Measurements from ENCODE around the gene CCNA2. TPM values are rescaled to one million over a fixed set of nuclear protein-coding genes. Genes with fewer than 3 reads are reported as not detected.

CCNA2 gene
- total RNA-seq, 1 donor from 2014 or later, result 27.3 TPM

DNA sequence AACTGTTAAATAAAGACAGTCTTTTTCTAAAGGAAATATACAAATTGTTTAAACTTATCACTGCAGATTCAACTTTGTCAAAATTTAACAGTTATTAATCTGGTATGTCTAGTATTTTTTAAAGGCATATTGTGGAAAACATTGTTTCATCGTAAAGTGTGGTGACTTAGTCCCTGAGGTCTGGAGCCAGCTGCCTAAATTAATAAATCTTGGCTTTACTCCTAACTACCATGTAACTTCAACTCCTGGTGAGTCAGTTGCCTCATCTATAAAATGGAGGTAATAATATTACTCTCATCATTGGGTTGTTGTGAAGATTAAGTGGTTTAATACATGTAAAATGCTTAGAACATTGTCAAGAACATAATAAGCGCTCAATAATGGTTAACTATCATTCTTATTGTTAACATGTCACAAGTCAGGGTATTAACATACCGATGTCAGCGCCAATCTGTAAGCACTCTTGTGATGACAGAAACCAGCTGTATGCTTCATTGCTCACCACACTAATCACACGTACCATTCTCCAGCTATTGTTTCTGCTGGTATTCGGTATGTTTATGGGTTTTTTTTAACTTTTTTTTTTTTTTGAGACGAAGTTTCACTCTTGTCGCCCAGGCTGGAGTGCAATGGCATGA is 44.6 kb downstream of the CCNA2 start:
- H3K9me3 Mint-ChIP-seq (ENCODE audit: low read depth), result no peaks in the 10 kb centered on the region
- no peak for TF ChIP-seq CTCF (IDR thresholded peaks at IDR 0.05; ENCODE audit: unreplicated experiment)
- no peak overlapping the region for H3K27ac Mint-ChIP-seq
- H3K27me3 Mint-ChIP-seq, result peaks cover 16% of the 10 kb centered on the region
- no peak overlapping the region for H3K4me3 Mint-ChIP-seq (ENCODE audit: low read depth)
- no peaks in the 10 kb centered on the region for H3K4me1 Mint-ChIP-seq (ENCODE audit: low read depth)
- no peaks in the 10 kb centered on the region for H3K36me3 Mint-ChIP-seq (ENCODE audit: insufficient read depth)
- no peak for DNase-seq (ENCODE audit: low spot score, unreplicated experiment)

DNA sequence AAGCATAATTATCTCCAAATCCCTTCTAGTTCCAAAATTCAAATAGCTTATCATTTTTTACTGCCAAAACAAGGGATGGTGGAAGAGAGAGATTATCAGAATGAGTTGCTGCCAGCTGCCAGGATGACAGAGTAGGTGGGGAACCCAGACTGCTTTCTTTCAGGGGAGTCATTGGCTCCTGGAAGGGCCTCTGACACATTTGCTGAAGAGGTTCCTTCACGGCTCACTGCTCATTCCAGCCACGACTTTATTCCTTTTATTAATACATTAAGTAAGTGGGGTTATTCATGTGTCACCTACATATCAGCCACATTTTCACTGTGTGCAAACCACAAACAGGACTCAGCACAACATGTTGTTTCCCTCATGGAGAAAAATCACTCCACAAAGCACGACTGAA is 46.1 kb downstream of the CCNA2 start:
- no peak overlapping the region for H3K4me3 Mint-ChIP-seq (ENCODE audit: low read depth)
- no peaks in the 10 kb centered on the region for H3K4me1 Mint-ChIP-seq (ENCODE audit: low read depth)
- no peaks in the 10 kb centered on the region for H3K36me3 Mint-ChIP-seq (ENCODE audit: insufficient read depth)
- TF ChIP-seq CTCF (IDR thresholded peaks at IDR 0.05; ENCODE audit: unreplicated experiment), result no peak
- H3K9me3 Mint-ChIP-seq (ENCODE audit: low read depth), result no peaks in the 10 kb centered on the region
- peaks cover 21% of the 10 kb centered on the region for H3K27me3 Mint-ChIP-seq
- DNase-seq (ENCODE audit: low spot score, unreplicated experiment), result no peak
- H3K27ac Mint-ChIP-seq, result no peak overlapping the region

DNA sequence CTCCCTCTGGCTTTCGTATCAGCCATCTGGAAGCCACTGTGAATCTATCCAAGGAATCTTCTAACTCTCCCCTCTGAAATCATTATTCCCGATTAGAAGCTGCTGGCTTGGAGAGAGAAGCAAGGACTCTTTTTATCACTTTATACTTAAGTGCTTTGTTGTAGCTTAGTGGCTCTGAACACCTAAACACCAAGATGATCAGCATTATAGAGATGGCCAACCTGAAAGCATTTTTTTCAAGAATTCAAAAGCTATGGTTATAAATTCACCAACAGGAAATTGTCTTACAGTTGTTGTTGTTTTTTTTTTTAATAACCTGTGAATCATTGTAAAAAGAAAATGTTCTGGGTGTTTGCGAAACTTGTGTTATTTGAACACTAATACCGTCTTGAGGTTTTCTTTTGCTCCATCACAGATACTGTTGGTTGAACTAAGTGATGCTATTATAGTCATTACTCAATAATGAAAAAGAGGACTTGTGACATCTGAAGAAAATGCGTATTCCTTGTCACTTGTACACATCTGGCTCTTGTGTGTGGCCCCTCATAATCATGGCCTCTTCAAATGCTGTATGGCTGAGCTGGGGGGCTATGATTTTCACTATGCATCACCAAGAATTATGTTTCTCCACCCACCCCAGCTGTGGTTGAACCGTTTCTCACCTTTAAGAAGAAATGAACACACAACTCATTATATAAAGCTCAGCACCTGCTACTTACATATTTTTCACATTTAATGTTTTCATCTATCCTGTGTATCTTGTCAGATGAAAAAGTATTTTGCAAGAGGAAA is 46.9 kb downstream of the CCNA2 start:
- H3K27me3 Mint-ChIP-seq, result peaks cover 21% of the 10 kb centered on the region

DNA sequence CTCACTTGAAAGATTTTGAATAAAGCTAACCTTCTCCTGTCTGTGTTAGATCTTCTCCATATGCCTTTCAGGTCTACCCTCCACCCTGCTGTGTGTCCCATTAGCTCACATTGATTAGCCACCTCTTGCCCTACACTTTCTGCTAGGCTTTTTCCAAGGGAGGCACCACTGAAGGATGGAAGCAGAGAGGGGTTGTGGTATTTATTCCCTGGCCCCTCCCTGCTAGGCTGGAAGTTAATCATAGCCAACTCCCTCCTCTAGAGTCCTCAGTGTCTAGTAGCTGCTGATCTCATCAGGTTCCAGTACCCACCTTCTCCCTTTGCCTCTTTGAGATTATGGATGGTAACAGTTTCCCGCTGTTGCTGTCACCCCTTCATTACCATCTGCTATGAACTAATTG is 49.8 kb downstream of the CCNA2 start:
- no peak for TF ChIP-seq CTCF (IDR thresholded peaks at IDR 0.05; ENCODE audit: unreplicated experiment)
- no peak overlapping the region for H3K4me3 Mint-ChIP-seq (ENCODE audit: low read depth)
- H3K36me3 Mint-ChIP-seq (ENCODE audit: insufficient read depth), result no peaks in the 10 kb centered on the region
- H3K4me1 Mint-ChIP-seq (ENCODE audit: low read depth), result no peaks in the 10 kb centered on the region
- DNase-seq (ENCODE audit: low spot score, unreplicated experiment), result no peak
- H3K9me3 Mint-ChIP-seq (ENCODE audit: low read depth), result no peaks in the 10 kb centered on the region
- no peak overlapping the region for H3K27ac Mint-ChIP-seq
- peaks cover 39% of the 10 kb centered on the region for H3K27me3 Mint-ChIP-seq

More for the DNA sequence above, 46.9 kb downstream of the CCNA2 start:
- Mint-ChIP-seq H3K4me1 (ENCODE audit: low read depth) (no peaks in the 10 kb centered on the region), H3K27ac (no peak overlapping the region), H3K36me3 (ENCODE audit: insufficient read depth) (no peaks in the 10 kb centered on the region), H3K4me3 (ENCODE audit: low read depth) (no peak overlapping the region), H3K9me3 (ENCODE audit: low read depth) (no peaks in the 10 kb centered on the region)
- no peak for DNase-seq (ENCODE audit: low spot score, unreplicated experiment)
- no peak for TF ChIP-seq CTCF (IDR thresholded peaks at IDR 0.05; ENCODE audit: unreplicated experiment)

DNA sequence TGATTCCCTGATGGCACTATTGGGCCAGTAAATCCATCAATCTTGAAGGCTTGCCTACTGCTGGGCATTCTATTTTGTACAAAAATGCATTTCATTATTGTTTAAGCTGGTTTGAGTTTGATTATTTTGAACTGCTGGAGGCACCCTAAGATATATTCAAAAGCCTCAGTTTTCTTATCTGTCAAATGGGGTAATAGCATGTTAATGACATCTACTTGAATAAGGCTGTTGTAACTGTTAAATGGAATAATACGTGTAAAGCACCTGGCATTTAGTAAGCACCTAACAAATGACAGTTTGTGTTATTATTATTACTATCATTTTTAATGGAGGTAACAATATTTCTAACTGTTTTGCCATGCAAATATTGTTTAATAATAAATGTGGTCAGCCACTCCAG is 51.8 kb downstream of the CCNA2 start:
- Mint-ChIP-seq H3K9me3 (ENCODE audit: low read depth) (no peaks in the 10 kb centered on the region), H3K36me3 (ENCODE audit: insufficient read depth) (no peaks in the 10 kb centered on the region), H3K27ac (no peak overlapping the region), H3K4me3 (ENCODE audit: low read depth) (no peak overlapping the region), H3K27me3 (peaks cover 52% of the 10 kb centered on the region), H3K4me1 (ENCODE audit: low read depth) (no peaks in the 10 kb centered on the region)
- DNase-seq (ENCODE audit: low spot score, unreplicated experiment), result no peak
- no peak for TF ChIP-seq CTCF (IDR thresholded peaks at IDR 0.05; ENCODE audit: unreplicated experiment)
